ENCODE data around the gene KLF11.
A peak's percentile ranks its signal among the peaks of the same experiment; 100 is the strongest.

The KLF11 gene

DNA sequence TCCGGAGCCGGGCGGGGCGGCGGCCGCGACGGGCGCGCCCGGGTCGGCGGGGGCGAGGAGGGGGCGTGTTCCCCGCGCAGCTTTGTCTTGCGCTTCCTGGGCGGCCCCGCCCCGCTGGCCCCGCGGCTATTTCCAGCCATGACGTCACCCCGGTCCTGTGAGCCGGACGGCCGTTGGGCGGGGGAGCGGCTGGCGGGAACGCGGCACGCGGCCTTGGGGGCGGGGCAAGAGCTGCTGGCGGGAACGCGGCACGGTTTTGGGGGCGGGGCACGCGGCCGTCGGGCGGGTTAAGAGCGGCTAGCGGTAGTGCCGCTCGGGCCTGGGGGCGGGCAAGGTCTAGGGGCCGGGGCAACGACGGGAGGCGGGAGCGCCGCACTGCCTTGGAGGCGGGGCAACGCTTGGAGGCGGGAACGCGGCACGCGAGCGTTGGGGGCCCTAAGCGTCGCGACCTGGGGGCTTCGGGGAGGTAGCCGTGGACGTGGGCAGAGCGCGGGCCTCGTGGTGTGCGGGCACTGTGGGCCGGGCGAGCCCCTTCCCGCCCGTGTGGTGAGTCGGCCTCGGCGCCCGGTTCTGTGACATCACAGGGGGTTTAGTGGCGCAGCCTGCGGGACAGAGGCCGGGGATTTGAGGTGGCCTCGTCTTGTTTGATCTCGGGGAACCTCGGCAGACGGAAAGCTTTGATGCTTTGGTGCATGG is 704 bp downstream of the KLF11 start:
- DNase-seq: peak; percentile 89

DNA sequence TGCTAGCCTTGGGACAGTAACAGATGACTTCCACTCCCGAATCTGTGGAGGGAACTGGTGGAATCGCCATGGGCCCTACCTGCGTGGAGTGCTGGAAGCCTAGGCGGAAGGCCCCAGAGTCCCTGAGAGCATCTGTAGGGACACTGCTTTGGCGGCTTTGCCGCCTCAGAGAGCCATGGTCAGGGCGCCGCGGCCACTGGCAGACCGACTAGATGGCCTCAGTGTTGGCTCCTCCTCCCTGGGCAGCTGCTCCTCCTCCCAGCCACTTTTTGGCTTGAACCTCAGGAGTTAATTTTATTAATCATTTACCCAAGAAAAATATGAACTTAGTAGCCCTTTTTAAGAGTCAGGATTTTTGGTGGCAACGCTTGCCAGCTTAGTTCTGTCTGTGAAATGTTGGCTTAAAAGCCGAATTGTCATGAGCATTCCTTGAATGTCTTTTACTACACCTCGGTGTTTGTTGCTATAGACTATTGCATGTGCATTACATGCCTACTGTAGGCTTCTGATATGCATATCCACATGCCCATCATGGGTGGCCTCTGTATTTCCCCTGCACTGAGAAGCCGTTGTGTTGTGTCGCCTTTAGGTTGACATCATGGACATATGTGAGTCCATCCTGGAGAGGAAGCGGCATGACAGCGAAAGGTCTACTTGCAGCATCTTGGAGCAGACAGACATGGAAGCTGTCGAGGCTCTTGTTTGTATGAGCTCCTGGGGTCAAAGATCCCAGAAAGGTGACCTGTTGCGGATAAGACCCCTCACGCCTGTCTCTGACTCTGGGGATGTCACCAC is 2.4 kb downstream of the KLF11 start:
- DNase-seq: no peak

DNA sequence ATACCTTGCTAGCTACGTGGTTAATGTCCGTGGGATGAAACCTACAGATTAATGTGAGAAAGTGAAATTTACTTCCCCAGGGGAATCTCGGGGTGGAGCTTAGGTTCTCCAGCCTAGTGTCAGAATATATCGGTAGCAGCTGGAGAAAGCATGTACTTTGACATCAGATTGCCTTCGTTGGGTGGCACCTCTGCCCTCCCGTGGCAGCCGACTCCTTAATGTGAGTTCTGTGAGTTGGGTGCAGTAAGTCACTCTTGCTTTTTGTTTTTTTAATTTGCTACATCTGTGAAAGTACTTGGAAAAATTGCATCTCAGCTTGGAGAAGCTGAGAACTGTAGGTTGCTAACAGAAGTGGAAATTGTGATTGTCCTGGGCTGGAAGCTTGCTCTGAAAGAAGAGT is 3.6 kb downstream of the KLF11 start:
- DNase-seq: no peak

DNA sequence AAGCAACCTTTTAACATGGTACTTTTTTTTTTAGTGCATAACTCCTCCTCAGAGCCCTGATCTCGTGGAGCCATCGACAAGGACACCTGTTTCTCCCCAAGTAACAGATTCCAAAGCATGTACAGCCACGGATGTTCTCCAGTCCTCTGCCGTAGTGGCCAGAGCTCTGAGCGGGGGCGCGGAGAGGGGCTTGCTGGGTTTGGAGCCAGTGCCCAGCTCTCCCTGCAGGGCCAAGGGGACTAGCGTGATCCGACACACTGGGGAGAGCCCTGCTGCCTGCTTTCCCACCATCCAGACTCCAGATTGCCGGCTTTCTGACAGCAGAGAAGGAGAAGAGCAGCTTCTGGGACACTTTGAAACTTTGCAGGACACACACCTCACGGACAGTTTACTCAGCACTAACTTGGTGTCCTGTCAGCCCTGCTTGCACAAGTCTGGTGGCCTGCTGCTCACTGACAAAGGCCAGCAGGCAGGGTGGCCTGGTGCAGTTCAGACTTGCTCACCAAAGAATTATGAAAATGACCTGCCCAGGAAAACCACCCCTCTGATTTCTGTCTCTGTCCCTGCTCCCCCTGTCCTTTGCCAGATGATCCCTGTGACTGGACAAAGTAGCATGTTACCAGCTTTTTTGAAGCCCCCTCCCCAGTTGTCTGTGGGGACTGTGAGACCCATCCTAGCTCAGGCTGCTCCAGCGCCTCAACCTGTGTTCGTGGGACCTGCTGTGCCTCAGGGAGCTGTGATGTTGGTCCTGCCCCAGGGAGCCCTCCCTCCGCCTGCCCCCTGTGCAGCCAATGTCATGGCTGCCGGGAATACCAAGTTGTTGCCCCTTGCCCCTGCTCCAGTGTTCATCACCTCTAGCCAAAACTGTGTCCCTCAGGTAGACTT is 4.5 kb downstream of the KLF11 start:
- DNase-seq: no peak

DNA sequence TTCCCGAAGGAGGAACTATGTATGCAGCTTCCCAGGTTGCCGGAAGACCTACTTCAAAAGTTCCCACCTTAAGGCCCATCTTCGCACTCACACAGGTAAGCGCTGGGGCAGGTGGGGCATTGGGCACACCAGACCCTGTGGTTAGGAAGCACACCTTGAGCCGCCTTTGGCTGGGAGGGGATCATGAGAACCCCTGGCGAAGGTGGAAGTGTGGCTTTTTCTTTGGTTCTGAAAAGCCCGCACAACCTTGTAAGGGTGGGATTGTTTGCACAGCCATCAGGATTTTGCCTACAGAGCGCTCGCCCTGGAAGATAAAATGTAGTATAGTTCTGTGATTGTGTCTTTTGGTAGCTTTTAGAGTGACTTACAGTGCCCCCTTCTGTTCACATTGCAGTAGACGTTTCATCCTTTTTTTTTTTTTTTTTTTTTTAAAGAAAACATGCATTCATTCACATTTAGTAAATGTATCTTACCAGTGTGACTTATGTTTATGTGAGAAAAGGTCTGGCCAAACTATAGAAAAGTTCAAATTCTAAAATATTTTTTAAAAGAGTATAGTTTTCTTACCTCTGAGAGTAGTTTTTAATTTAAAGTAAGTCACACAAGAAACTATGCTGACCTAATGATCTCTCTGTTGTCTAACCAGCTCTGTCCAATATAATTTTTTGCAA is 5.3 kb downstream of the KLF11 start:
- no peak for DNase-seq

DNA sequence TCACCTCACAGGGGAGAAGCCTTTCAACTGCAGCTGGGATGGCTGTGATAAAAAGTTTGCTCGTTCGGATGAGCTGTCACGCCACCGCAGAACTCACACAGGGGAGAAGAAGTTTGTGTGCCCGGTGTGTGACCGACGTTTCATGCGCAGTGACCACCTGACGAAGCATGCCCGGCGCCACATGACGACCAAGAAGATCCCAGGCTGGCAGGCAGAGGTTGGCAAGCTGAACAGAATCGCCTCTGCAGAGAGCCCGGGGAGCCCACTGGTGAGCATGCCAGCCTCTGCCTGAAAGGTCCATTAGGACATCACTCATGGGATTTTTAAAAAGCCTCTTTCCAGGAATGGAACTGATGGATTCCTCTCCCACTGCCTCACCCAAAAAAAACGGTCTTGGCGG is 8.9 kb downstream of the KLF11 start:
- no peak for DNase-seq

DNA sequence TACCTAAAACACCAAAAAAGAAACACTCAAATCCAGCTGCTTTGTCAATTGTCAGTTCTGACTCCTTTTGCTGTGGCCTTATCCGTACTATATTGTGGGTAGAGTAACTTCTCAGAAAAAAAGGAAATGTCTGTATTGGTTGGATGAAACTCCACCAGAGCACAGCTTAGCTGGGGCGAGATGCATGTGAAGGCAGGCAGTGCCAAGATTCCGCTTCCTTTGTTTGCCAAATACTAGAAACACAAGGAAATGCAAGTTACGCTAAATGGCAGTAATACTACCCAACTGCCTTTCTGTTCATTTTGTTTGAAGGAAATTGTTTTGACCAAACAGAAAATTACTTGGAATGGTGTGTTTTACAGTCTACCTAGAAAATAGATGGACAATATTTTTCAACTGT is 10.0 kb downstream of the KLF11 start:
- DNase-seq: no peak

DNA sequence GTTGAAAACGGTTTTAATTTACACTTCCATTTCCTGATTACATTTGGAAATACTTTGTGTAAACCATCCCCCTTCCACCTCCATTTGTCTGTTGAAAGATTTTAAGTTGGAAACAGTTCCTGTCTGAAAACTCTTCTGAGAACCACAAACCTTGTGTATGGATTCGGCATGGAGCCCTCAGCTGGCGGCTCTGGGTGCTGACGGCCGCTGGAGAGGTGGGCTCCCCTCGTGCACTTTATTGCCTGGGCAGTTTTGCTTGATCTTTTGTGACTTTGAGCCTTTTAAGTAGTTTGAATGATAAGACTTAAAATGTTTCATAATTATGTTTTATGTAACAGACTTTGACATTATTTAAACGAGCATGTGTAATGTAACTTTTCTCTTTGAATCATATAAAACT is 11.1 kb downstream of the KLF11 start:
- no peak for DNase-seq

DNA sequence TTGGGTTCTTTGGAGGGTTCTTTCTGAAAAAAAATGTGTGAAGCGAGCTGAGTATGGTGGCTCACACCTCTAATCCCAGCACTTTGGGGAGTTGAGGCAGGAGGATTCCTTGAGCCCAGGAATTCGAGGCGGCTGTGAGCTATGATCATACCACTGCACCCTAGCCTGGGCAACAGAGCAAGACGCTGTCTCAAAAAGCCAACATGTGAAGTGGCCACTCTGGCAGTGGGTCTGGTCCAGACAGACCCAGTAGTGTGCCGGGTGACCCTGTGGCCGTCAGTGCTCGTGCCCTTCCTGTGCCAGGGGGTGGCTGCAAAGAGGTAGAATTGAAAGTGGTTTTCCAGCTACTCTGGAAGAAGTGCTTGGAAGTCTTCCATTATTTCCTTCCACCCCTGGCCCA is 11.6 kb downstream of the KLF11 start:
- no peak for DNase-seq

DNA sequence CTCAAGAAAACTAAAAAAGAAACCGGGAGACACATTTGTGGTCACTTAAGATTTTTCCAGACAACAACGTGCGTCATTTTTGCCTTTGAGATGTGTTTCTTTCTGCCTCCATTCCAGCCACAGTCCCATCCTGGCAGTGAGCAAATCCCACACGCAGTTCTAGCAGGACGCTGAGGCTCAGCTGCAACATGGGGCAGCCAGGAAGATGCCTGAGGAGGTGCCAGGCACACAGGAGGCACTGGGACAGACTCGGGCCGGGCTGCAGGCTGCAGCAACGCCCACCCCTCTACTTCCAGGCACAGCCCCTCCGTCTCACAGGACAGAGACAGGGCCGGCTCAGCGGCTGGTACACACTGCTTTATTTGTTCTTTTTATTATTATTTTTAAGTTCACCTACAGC is 13.1 kb downstream of the KLF11 start:
- DNase-seq: no peak

DNA sequence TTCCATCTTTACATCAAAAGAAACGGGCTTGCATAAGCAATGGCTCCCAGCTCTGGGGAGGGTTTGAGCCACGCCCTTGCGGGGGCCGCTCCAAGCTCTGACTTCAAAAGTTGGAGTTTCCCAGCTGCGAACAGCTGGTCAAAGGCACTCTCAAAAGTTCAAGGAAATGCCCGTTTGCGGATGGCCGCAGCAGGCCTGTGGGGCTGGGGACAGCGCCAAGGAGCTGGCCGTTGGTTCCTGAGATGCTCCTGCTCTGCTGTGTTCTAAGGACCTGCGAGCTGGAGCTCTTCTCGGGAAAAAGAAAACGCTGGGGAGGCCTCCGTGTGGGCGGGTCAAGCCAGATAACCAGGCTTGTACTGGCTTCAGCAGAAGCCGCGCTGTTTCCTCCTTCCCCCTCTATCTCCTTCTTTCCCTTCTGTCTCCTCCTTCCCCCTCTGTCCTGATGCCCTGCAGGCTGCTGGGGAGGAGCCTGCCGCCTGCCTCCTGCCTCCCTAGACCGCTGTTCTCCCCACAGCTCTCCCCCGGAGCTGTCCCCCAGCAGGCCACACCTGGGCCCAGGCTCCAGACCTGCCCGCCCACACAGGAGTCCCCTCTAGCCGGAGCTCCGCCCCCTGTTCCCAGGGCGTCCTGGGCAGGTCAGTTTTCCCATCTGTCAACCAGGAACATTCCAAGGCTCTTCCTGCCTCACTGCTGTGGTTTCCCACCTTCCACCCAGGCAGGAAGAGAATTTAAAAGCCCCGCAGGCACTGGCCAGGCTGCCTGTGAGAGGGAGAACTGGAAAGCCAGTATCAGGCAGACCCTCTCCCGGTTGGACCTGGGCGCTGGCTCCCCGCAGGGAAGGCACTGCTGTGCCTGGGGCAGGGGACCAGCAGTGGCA is 14.1 kb downstream of the KLF11 start:
- DNase-seq: no peak

DNA sequence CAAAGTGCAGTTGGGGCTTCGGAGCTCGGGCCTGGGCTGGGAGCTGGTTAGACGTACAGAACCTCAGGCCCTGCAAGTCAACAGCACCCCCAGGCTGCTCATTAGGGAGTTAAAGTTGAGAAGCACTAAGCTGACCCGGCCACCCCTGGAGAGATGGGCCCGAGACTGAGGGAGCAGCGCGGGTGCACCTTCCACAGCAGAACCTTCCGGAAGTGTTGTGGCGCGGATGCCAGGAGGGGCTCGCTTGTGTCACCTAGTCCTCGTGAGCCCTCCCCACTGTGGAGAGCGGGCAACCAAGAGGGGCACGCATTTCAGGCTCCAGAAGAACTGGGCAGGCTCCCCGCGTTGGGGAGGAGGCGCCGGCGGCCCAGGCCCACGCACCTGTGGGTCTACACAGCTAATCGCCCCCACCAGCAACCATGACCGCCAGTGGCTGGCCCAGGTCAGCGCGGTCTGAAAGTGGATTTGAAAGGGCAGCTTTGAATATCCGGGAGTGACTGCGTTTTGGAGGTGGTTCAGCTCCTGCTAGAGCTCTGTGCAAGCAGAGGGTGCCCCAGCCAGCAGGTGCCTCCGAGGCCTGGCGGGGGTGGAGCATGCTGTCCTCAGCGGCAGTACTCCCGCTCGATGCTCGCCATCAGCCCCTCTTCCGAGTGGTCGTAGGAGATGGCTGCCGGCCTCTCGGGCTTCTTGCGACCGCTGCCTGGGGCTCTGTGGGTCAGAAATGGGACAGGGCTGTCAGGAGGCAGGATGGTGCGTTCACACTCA is 15.1 kb downstream of the KLF11 start:
- no peak for DNase-seq

DNA sequence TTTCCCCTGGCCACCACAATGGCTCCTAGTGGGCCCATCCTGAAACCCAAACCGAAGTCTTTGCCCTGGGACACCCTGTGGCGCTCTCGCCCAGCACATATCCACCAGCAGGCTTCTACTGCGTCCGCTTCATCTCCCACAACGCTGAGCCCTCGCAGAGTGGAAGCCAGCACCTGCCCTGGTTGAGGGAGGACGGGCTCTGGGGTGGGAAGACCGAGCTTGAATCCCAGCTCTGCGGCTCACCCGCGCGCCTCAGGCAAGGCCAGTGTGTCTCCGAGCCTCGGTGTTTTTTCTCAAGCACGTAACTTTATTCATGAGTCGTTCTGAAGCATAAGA is 15.6 kb downstream of the KLF11 start:
- DNase-seq: no peak

DNA sequence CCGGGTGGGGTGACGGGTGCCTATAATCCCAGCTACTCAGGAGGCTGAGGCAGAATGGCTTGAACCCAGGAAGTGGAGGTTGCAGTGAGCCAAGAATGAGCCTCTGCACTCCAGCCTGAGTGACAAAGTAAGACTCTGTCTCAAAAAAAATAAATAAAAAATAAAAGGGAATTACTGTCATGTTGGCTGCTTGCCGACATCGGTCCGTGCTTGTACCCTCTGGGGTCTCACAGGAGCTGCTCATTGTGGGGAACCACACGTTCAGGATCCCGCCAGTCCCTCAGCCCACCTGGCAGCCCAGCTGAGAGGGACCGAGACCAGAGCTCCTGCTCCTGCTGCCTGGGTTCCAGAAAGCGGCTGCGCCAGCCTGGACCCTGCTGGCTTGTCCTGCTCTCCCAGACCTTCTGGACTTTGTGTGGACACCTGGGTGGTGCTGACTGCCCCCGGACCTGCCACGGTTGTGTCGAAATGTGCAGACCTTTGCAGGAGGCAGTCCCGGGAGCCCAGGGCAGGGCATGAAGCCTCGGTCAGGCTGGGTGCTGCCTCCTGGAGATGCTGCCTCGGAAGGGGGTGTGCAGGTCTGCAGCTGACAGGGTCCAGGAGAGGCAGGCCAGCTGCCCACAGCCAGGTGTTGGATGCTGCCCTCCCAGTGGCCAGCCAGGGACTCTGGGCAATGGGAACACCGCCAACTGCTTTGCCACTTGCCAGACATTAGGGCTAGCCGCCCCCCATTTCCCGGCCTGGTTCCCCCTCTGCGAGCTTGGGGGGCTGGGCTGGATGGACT is 16.4 kb downstream of the KLF11 start:
- DNase-seq: no peak

DNA sequence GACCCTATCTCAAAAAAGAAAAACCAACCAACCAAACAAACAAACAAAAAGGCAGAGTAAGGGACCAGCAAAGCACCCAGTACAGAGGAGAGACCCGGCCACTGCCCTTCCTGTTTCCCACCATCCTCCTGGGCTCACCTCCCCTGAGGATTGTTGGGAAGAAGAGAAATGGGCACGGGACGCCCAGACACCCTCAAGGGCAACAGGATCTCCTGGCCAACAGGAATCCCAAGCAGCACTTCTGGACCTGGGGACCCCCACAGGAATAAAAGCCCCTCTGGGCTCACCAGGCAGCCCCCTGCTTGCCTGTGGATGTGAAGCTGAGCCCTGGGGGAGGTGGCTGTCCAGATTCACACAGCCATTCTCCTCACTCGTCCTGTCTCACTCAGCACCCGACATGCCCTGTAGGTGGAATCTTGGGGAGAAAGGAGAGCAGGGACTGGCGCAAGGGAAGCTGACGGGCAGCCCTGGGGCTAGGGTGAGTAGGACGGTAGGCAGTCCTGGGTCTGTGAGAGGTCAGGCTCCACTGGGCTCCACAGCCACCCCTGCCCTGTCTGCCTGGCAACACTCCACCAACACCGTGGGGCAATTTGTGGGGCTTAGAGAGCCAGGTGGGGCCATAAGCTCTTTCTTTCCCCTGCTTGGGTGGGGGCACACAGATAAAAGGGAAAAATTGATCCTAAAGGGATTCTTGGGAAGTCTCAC is 18.0 kb downstream of the KLF11 start:
- DNase-seq: no peak

DNA sequence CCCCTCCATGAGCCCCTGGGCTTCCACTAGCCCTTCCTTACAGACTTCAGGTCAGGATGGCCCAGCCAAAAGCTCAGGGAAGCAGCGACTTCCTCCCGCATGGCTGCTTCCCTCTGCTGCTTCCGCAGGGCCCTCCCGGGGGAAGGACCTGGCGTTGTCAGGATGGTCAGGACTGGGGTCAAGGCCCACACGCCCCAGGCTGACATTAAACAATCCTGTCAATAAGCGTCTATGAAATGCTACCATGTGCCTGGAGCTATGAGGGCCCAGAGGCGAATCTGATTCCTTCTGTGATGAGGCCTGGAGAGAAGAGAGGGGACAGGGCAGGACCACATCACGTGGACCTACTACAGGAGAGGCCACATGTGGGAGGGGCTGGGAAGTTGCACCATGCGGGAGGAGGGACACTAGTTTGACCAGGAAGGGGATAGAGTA is 19.6 kb downstream of the KLF11 start:
- DNase-seq: no peak

DNA sequence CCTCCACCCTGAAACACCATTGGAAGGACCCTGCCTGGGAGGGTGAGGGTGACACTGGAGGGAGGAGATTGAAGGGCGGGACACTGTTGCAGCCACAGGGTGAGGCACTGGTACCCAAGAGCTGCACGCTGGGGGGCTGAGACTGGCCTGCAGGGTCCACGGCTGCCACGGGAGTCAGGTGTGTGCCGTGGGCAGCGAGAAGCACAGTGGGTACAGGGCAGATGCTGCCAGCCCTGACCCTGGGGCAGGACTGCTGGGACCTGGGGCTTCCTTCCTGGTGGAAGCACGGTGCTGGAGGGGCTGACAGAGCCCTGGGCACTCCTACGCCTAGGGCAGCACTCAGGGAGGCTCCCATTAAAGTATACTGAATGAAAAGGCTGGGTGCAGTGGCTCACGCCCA is 20.2 kb downstream of the KLF11 start:
- DNase-seq: no peak

DNA sequence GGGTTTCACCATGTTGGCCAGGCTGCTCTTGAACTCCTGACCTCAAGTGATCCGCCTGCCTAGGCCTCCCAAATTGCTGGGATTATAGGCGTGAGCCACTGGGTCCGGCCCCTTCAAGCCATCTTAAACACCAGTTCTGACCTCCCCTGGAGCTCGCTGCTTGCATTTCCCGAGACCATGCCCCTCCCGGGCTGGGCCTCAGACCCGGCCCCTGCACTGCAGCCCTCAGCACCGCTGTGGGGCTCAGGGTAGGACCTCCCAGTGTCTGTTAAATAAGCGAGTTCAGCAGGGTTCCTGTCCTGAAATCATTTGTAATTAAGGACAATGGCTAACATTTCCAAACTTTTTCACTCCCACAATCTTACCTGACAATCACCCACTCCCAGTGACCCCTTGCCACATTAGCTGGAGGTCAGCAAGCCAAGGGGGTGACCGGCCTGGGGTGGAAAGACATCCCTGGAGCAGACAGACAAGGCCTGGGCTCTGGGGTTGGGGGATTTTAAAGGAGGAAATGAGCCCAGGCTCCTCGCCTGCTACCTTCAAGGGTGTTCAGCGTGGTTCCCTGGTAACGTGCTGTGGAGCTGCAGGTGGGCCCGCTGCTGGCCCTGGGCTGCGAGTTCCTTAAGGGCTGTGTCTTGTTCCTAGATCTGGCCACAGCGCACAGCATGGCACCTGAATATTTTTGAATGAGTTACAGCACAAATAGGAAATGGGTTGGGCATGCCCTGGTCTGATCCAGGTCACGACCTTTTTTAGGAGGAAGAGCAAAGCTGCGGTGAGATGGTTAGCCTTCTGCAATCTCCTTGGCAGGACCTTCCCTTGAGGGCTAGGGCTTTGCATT is 21.8 kb downstream of the KLF11 start:
- no peak for DNase-seq

DNA sequence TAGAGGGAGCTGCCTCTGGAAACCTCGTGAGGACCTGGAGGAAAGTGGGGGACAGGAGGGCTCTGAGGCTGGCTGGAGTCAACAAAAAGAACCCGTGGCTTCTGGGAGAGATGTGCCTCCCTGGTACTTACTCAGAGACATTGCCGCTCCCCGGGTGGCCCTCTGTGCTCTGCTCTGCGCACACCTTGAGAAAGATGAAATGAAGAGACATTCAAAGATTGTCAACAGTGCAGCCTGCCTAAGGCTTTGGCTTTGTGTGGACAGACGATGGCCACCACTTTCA is 22.4 kb downstream of the KLF11 start:
- no peak for DNase-seq

Measured in T-helper 9 cell (primary cell).